Lower lobe of right lung (tissue), 2 donors: ENCODE measurements around the gene ENAH. TPM values are rescaled to one million over a fixed set of nuclear protein-coding genes. Genes with fewer than 3 reads are reported as not detected.

Experiments
- ATAC-seq, 2 donors: fragments of 200-7000 bp; cut with Tn5 transposase; one replicate each; pipeline ENCODE4 v1.9.1; 2020 to 2022; ENCODE audit warnings: mild to moderate bottlenecking in 2 of 2, moderate library complexity in 2 of 2
- DNase-seq: peaks from one replicate; pipeline ENCODE4 v3.0.0-alpha.2; 2020
- H3K27ac ChIP-seq: fragments of 200-600 bp; one replicate; pipeline ENCODE4 v1.8.0; 2022
- H3K27me3 ChIP-seq: fragments of 200-600 bp; one replicate; pipeline ENCODE4 v1.8.0; 2022; ENCODE audit warnings: low read depth
- H3K36me3 ChIP-seq: fragments of 200-600 bp; one replicate; pipeline ENCODE4 v1.8.0; 2022; ENCODE audit warnings: mild to moderate bottlenecking
- H3K4me1 ChIP-seq: fragments of 200-600 bp; one replicate; pipeline ENCODE4 v1.8.0; 2022
- H3K4me3 ChIP-seq: fragments of 200-600 bp; one replicate; pipeline ENCODE4 v1.8.0; 2022; ENCODE audit warnings: mild to moderate bottlenecking
- H3K9me3 ChIP-seq: fragments of 200-600 bp; one replicate; pipeline ENCODE4 v1.8.0; 2022
- intact Hi-C: fragments of 100-400 bp; cut with DNase I; formaldehyde crosslinking; loops from one replicate; pipeline ENCODE4 v1.11.0; 2022
- total RNA-seq: library from RNA; stranded (reverse); fragmentation: NEBNext Ultra II Directional; extraction: Animal tissue kit (Norgen Biotek cat#: 25700); gene quantifications from one replicate; pipeline ENCODE4 v1.2.1, GENCODE V29; 2021
- TF ChIP-seq, protein P1 (sequence below): fragments of 200-600 bp; IDR thresholded peaks from one replicate; pipeline ENCODE4 v1.8.0; 2022; ENCODE audit warnings: antibody characterized with exemption, mild to moderate bottlenecking
- donor health status: DM: no; HTN: yes; CAD: no; lungs with severe emphysema.

ENAH gene
- total RNA-seq, 1 donor from 2014 or later: 51.4 TPM

DNA sequence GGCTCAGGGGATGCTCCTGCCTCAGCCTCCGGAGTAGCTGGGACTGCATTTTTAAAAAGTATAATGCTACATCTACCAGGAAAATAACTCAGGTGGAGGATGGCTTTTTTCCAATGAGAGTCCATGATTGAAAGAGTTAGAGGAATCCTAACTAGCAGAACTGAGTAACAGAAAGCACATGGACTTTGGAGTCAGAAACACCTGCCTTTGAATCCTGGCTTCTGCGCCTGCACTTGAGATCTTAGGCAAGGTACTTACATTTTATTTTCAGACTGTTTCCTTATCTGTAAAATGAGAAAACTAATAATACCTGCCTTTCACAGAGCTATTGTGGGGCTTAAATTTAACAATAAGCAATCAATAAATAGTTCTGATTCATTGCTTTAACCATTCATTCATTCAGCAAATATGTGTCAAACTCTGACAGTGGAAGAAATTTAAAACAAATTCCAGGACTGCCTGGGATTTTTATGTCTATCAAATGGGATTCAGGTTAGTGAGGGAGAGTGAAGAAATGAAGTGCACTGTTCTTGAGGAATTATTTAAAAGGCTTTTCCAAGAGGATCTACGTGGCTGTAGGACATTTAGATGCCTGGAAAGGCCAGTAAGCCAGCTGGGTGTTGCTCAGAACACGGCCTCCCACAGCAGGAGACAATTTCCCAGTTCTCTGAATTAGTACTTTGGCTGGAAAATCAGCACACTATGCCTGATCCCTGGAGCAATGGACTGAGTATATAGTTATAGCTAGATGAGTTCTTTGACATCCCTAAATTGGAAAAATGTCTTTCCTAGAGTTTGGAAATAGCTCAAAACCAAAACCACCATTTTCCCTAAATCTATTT lies 212.3 kb downstream of the ENAH start:
- ATAC-seq: no peak
- TF ChIP-seq, protein P1, sequence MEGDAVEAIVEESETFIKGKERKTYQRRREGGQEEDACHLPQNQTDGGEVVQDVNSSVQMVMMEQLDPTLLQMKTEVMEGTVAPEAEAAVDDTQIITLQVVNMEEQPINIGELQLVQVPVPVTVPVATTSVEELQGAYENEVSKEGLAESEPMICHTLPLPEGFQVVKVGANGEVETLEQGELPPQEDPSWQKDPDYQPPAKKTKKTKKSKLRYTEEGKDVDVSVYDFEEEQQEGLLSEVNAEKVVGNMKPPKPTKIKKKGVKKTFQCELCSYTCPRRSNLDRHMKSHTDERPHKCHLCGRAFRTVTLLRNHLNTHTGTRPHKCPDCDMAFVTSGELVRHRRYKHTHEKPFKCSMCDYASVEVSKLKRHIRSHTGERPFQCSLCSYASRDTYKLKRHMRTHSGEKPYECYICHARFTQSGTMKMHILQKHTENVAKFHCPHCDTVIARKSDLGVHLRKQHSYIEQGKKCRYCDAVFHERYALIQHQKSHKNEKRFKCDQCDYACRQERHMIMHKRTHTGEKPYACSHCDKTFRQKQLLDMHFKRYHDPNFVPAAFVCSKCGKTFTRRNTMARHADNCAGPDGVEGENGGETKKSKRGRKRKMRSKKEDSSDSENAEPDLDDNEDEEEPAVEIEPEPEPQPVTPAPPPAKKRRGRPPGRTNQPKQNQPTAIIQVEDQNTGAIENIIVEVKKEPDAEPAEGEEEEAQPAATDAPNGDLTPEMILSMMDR: no peak
- intact Hi-C loops: no loop called here
- Histone ChIP-seq H3K36me3 (no peaks in the 10 kb centered on the region), H3K9me3 (no peaks in the 10 kb centered on the region), H3K27ac (no peak overlapping the region), H3K4me3 (no peak overlapping the region), H3K27me3 (no peaks in the 10 kb centered on the region), H3K4me1 (peaks cover 36% of the 10 kb centered on the region)
- DNase-seq: no peak

DNA sequence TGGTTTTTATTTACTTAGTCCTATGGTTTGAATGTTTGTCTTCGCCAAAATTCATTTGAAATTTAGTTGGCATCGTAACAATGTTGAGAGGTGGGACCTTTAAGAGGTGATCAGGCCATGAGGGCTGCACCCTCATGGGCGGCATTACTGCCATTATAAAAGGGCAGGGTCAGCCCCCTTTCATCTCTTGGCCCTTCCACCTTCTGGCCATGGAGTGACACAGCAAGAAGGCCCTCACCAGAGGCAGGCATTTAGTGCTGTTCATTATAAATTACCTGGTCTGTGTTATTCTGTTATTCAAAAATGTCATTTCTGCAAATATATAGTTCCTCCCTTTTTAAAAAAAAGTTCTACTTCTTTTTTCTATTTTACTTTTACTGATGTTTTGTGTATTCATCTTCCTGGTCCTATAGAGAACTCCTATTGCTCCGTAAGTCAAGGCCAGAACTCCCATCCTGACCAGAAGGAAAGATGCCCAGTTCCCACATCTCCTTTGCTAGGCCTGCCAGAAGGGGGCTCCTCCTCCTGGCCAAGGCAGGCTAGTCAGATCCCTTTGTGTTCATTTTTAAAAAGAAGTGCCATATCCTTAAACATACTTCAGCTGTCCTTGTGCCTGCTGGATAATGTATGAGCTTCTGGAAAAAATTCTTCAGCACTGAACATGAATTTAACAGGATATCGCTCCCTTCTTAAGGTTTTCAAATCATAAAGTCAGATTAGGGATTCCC lies 215.0 kb downstream of the ENAH start:
- peaks cover 19% of the 10 kb centered on the region for H3K4me1 ChIP-seq
- H3K27me3 ChIP-seq: no peaks in the 10 kb centered on the region
- no peak overlapping the region for H3K27ac ChIP-seq
- ATAC-seq (no peak), DNase-seq (no peak)
- TF ChIP-seq, protein P1: peak; percentile 45
- no peaks in the 10 kb centered on the region for H3K36me3 ChIP-seq
- no peak overlapping the region for H3K4me3 ChIP-seq
- H3K9me3 ChIP-seq: no peaks in the 10 kb centered on the region
- intact Hi-C loops: no loop called here

Other genes starting within 250 kb of the ENAH start
- gene LBR, start 225.1 kb downstream of the ENAH start, total RNA-seq: 56.4 TPM
- 166 TPM for gene SRP9, start 124.7 kb upstream of the ENAH start, total RNA-seq
- 233 TPM for gene EPHX1, start 157.0 kb upstream of the ENAH start, total RNA-seq
- 141 TPM for gene TMEM63A, start 229.3 kb upstream of the ENAH start, total RNA-seq
- not detected for gene LEFTY1, start 236.0 kb upstream of the ENAH start, total RNA-seq